HCT116 (cell line): Measurements from ENCODE around the gene NUP210.

ENCODE experiments used
- CEBPB ChIP-seq: IDR thresholded peaks from 2 replicates; pipeline ENCODE4 v1.6.1; 2012; ENCODE audit warnings: low read depth
- EZH2phosphoT487 ChIP-seq: fragments of 200-600 bp; IDR thresholded peaks from 2 replicates; pipeline ENCODE4 v1.6.1; 2018; ENCODE audit warnings: antibody characterized with exemption, borderline replicate concordance
- JUND ChIP-seq: IDR thresholded peaks from 2 replicates; pipeline ENCODE4 v1.6.1; 2012
- POLR2A ChIP-seq: IDR thresholded peaks from 2 replicates; pipeline ENCODE4 v1.7.0; 2011; ENCODE audit warnings: borderline replicate concordance; ENCODE audit not compliant: insufficient read depth, insufficient read length; ENCODE audit errors: extremely low read depth
- SIN3A ChIP-seq: IDR thresholded peaks from 2 replicates; pipeline ENCODE4 v1.6.1; 2012; ENCODE audit warnings: low read depth
- TF ChIP-seq, protein P1 (sequence below), 3 experiments: fragments of 200-600 bp in 1 of 3; sonication (generic) in 1 of 3; IDR thresholded peaks in 2 of 3; conservative IDR thresholded peaks in 1 of 3; 2 replicates each; pipeline ENCODE4 v1.5.1; 2012 to 2017; ENCODE audit warnings: low read depth in 2 of 3, low read length in 2 of 3, antibody characterized with exemption in 1 of 3, borderline replicate concordance in 1 of 3, control low read depth in 1 of 3, mild to moderate bottlenecking in 1 of 3, mixed read lengths in 1 of 3, mixed run types in 1 of 3, moderate library complexity in 1 of 3; ENCODE audit not compliant: insufficient read depth in 1 of 3
- TF ChIP-seq, protein P2 (sequence below): IDR thresholded peaks from 2 replicates; pipeline ENCODE4 v1.6.1; 2012; ENCODE audit warnings: low read depth

DNA sequence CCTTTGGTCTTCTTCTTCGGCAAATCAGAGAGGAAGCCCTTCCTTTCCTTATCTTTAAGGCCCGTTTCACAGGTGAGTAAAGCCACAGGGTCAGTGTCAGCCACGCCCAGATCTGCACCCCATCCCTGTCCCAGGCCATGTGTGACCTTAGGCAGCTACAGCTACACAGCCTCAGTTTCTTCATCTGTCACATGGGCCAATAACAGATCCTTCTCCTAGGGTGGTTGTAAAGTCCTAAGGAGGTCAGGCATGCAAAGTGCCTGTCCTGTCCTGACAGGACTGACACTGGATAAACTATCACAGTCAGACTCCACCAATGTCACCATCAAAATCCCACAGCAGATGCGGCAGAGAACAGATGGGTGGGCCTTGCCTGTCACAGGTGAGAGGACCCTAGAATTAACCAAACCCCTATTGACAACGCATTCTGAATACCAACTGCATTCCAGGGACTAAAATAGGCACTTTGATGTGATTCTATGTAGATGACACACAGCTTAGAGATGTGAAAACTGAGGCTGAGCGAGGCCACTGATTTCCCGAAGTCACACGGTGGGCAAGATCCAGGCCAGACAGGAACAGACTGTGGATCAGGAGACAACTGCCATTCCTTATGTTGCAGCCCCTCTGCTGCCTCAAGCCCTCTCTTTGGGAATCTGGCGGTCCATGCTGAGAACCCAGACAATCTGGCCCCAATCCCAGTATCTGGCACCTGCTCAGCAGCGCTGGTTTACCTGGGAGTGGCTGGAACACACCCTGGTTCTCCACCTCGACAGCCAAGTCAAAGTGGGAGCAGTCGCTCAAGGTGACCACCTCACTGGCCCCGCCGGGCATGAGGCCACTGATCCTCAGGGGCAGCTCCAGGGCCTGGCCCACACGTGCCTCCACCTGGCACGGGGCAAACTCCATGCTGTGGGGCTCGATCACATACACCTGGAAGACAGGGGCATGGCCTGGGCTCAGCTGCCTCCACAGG lies 48.7 kb downstream of the NUP210 start:
- TF ChIP-seq, protein P1, sequence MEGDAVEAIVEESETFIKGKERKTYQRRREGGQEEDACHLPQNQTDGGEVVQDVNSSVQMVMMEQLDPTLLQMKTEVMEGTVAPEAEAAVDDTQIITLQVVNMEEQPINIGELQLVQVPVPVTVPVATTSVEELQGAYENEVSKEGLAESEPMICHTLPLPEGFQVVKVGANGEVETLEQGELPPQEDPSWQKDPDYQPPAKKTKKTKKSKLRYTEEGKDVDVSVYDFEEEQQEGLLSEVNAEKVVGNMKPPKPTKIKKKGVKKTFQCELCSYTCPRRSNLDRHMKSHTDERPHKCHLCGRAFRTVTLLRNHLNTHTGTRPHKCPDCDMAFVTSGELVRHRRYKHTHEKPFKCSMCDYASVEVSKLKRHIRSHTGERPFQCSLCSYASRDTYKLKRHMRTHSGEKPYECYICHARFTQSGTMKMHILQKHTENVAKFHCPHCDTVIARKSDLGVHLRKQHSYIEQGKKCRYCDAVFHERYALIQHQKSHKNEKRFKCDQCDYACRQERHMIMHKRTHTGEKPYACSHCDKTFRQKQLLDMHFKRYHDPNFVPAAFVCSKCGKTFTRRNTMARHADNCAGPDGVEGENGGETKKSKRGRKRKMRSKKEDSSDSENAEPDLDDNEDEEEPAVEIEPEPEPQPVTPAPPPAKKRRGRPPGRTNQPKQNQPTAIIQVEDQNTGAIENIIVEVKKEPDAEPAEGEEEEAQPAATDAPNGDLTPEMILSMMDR (IDR thresholded peaks at IDR 0.05 in 2 of 3, conservative IDR thresholded peaks at IDR 0.05 in 1 of 3; ENCODE audit: borderline replicate concordance in 1 of 3, insufficient read depth in 1 of 3, low read depth in 2 of 3, low read length in 2 of 3) = no peak
- TF ChIP-seq SIN3A (no peak), JUND (no peak), POLR2A (no peak), CEBPB (no peak), EZH2phosphoT487 (no peak)
- TF ChIP-seq, protein P2, sequence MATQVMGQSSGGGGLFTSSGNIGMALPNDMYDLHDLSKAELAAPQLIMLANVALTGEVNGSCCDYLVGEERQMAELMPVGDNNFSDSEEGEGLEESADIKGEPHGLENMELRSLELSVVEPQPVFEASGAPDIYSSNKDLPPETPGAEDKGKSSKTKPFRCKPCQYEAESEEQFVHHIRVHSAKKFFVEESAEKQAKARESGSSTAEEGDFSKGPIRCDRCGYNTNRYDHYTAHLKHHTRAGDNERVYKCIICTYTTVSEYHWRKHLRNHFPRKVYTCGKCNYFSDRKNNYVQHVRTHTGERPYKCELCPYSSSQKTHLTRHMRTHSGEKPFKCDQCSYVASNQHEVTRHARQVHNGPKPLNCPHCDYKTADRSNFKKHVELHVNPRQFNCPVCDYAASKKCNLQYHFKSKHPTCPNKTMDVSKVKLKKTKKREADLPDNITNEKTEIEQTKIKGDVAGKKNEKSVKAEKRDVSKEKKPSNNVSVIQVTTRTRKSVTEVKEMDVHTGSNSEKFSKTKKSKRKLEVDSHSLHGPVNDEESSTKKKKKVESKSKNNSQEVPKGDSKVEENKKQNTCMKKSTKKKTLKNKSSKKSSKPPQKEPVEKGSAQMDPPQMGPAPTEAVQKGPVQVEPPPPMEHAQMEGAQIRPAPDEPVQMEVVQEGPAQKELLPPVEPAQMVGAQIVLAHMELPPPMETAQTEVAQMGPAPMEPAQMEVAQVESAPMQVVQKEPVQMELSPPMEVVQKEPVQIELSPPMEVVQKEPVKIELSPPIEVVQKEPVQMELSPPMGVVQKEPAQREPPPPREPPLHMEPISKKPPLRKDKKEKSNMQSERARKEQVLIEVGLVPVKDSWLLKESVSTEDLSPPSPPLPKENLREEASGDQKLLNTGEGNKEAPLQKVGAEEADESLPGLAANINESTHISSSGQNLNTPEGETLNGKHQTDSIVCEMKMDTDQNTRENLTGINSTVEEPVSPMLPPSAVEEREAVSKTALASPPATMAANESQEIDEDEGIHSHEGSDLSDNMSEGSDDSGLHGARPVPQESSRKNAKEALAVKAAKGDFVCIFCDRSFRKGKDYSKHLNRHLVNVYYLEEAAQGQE = no peak
